GM19324 (cell line): ENCODE measurements around the gene CDADC1.

ENCODE experiments used
- ATAC-seq: cut with Tn5 transposase; IDR thresholded peaks from one replicate; pipeline ENCODE4 v1.9.1; 2021; ENCODE audit warnings: mild to moderate bottlenecking, moderate library complexity; ENCODE audit not compliant: unreplicated experiment, low FRiP score

CDADC1 gene

DNA sequence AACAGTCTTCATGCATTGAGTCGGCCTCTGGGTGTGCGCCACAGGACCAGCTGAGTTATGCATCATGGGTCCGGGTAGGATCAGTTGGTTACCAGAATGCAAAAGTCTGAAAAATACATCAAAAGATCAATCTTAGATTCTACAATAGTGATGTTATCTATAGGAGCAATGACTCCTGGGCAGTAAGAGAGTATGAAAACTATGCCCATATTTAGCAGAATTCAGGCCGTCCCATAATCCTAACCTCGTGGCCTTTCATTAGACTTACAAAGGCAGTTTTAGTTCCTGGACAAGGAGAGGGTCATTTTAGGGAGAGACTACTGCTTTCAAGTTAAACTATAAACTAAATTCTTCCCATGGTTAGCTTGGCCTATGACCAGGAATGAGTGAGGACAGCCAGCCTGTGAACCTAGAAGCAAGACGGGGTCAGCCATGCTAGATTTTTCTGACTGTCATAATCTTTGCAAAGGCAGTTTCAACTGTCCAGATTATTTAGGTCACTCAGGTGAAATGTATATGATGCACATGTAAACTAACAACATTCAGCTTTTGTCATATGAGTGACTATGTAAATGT is 11.8 kb upstream of the CDADC1 start:
- no peak for ATAC-seq

- no peak for ATAC-seq
These were observed 9.1 kb upstream of the CDADC1 start for GRCh38 chr13:49238621-49239020.

GRCh38 chr13:49240017-49240416 is 7.7 kb upstream of the CDADC1 start:
- no peak for ATAC-seq

DNA sequence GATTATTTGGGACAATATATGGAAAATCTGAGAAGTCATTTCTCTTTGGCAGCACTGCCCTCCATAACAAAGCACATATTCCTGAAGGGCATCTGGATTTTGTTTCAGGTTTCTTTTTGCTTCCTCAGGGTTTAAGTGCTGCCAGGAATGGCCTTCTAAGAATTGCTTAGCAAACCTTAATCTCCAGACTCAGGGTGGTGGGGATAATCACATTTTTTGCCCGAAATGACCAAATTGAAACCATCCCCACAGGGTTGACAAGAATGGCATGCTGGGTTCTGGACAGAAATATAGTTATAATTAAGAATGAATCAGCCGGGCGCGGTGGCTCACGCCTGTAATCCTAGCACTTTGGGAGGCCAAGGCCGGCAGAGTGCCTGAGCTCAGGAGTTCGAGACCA is 6.4 kb upstream of the CDADC1 start:
- ATAC-seq: no peak

DNA sequence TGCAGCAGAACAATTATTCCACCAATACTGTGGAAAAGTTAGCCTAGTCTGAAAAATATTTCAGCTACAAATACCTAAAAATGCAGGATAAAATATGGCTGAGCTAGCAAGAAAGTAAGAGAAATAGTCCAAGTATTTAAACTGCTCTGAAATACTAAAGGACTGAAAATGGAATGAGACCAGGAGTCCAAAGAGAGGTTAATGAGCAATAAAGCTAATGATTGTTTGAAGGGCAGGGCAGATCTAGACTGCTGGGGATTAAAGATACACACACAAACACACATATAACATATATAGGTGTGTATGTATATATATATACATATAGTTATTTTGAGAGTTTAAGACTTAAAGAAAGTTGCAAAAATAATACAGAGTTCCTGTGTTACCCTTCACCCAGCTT is 2.6 kb upstream of the CDADC1 start:
- no peak for ATAC-seq

DNA sequence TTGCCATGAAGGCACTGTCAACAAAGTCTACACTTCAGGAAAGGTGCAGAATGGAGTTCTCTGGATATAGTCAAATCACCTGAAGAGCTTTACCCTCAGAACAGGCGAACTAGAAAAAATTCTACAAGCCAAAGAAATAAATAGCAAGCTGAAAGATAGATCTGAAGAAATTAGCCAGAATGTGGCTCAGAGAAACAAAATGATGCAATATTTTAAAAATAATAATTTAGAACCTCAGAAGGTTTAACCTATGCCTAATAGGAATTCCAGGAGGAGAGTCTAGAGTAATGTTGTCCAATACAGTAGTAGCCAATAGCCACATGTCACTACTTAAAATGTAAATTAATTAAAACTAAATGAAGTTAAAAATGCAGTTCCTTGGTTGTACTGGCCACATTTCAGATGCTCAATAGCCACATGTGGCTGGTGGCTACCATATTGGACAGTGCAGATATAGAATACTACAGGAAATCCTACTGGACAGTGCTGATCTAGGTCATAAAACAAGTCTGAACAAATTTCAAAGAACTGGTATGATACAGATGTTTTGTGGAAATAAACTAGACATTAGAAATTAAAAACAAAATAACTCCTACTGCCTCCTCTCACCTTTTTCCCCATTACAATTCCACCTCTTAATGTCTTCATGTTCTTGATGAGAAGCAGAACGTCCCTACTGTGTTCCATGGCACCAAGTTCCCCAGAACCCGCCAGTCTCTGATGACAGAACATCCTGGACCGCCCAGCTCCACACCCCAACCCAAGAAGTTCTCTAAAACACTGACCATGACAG is 679 bp upstream of the CDADC1 start:
- peak; percentile 36 for ATAC-seq

GRCh38 chr13:49248622-49249002 is 887 bp downstream of the CDADC1 start:
- ATAC-seq: no peak

- ATAC-seq: no peak
These were observed 3.6 kb downstream of the CDADC1 start for GRCh38 chr13:49251326-49251725.

GRCh38 chr13:49253310-49253709 is 5.6 kb downstream of the CDADC1 start:
- no peak for ATAC-seq

GRCh38 chr13:49254007-49254406 is 6.3 kb downstream of the CDADC1 start:
- ATAC-seq: no peak

DNA sequence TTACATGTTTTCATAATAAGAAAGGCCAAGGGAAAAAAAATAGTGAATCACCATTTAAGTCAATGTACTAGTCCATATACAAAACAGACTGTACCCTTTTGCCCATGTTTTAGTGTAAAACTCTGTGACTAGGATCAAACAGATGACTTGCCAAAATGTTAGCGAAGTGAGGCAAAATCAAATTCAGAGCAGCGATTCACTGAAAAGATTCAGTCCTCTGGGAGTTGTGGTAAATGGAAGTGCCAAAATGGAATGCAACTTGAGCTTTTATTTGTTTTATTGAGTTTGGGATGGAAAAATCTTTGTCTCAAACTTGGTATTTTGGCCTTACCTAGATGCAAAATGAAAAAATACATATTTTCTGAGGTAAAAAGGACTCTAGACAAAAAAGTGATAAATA is 9.1 kb downstream of the CDADC1 start:
- no peak for ATAC-seq

DNA sequence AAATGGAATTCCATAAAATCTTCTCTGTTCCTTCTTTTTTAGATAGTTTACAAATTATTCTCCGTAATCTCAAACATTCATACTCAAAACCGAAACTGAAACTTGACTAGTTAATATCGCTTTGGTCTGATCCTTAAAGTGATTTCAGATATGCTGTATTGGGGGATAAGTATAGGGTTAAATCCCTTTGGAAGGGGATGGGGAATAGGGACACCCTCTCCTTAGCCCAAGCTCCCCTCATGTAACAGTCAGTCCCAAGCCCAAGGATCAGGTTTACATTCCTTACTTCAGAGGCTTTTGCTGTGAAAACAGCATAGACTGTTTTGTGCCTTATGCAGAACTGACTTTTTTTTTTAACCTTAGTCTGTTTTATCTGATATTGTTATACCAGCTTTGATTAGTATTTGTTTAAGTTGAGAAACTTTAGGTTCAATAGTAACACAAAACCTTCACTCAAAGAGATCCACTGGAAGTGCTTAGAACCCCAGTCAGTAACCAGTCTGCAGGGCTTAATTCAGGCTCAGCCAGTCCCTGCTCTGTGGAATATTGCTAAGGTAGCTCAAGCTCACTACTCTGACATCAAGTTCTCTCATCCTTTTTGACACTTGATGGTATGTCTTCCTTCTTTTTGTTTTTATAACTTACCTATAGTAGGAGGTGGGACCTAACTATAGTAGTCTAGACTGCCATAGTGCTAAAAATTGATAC is 10.5 kb downstream of the CDADC1 start:
- no peak for ATAC-seq

- ATAC-seq: no peak
These were observed 11.9 kb downstream of the CDADC1 start for GRCh38 chr13:49259586-49259985.

DNA sequence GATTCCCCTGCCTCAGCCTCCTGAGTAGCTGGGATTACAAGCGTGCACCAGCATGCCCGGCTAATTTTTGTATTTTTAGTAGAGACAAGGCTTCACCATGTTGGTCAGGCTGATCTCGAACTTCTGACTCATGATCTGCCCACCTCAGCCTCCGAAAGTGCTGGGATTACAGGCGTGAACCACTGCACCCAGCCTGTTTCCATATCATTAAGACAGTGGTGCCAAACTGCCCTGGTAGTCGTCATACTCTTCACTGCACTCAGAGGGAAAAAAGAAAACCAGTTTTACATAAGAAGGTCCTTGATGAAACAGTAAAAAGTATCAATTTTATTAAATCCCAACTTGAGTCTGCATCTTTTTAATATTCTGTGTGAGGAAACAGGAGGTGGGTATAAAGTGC is 14.9 kb downstream of the CDADC1 start:
- no peak for ATAC-seq

- no peak for ATAC-seq
These were observed 18.1 kb downstream of the CDADC1 start for GRCh38 chr13:49265822-49266221.

- ATAC-seq: no peak
These were observed 23.5 kb downstream of the CDADC1 start for GRCh38 chr13:49271264-49271663.

- no peak for ATAC-seq
These were observed 24.6 kb downstream of the CDADC1 start for GRCh38 chr13:49272296-49272695.

DNA sequence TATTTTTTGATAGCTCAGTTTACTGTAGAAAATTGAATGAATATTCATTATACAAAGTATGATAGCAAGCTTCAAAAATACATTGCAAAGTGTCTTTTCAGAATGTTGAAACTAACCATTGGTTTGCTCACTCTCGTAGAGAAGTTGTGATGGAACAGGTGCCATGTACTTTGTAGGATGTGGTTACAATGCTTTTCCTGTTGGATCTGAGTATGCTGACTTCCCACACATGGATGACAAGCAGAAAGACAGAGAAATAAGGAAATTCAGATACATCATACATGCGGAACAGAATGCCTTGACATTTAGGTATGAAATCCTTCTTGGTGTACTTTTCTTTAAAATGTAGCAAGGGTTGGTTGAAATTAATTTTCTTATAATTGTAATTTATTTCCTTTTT is 30.5 kb downstream of the CDADC1 start:
- no peak for ATAC-seq

- no peak for ATAC-seq
These were observed 31.4 kb downstream of the CDADC1 start for GRCh38 chr13:49279112-49279511.

DNA sequence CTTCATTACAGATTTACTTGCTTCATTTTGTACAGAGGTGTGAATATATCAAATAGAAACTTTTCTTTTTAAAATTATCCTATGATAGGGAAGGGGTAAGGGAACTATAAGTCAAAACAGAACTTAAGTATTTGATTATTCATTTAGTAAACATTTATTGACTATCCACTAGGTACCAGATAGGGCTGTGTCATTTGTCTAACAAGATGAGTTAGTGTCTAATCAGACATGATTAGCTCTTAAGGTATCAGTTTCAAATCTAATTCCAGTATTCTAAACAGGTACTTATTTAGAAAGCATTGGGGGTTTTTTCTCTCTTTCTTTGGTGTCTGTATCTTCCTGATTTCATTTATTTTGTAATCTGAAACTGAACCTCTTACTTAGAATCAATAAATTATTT is 32.2 kb downstream of the CDADC1 start:
- ATAC-seq: no peak

DNA sequence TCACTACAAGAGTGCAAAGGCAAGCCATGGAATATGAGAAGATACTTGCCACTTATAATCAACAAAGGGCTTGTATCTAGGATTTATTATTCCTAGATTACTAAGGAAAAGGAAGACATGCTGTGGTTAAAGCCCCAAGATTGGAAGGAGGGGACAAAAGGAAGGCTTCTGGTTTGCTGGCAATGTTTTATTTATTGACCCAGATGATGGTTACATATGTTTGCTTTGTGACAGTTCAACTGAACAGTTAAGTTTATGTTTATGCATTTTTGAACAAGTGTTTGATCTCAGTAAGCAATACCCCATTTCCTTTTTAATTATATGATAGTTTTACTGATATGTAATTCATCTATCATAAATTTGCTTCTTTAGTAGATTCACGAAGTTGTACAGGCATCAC is 40.3 kb downstream of the CDADC1 start:
- ATAC-seq: no peak

DNA sequence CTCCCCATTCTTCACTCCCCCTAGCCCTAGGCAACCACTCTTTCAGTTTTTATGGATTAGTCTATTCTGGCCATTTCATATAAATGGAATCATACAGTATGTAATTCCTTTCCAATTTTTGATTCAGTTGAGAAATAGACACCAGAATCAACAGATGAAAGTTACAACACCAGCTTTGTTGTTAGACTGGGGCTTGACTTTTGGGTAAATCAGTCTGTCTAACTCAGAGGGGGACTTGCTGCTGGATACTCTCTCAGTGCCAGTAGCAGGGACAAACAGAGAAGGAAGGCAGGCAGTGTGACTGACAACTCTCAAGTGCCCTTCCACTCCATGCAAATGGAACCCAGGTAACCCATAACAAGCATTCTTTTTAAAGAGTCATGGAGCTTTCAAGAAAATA is 40.7 kb downstream of the CDADC1 start:
- no peak for ATAC-seq
